SK-N-MC (cell line): Measurements from ENCODE around the gene AP2M1.

ENCODE experiments used
- EZH2 ChIP-seq: fragments of 200-600 bp; sonication (generic); IDR thresholded peaks from one replicate; pipeline ENCODE4 v1.6.1; 2017; ENCODE audit warnings: antibody characterized with exemption
- FOXP2 ChIP-seq: optimal IDR thresholded peaks from 2 replicates; pipeline ENCODE3; 2011; ENCODE audit warnings: mild to moderate bottlenecking, moderate library complexity; ENCODE audit not compliant: insufficient read depth; ENCODE audit errors: extremely low read length, control extremely low read depth
- POLR2AphosphoS5 ChIP-seq: IDR thresholded peaks from 2 replicates; pipeline ENCODE4 v1.6.1; 2012; ENCODE audit warnings: mild to moderate bottlenecking, low read depth, low read length, borderline replicate concordance

DNA sequence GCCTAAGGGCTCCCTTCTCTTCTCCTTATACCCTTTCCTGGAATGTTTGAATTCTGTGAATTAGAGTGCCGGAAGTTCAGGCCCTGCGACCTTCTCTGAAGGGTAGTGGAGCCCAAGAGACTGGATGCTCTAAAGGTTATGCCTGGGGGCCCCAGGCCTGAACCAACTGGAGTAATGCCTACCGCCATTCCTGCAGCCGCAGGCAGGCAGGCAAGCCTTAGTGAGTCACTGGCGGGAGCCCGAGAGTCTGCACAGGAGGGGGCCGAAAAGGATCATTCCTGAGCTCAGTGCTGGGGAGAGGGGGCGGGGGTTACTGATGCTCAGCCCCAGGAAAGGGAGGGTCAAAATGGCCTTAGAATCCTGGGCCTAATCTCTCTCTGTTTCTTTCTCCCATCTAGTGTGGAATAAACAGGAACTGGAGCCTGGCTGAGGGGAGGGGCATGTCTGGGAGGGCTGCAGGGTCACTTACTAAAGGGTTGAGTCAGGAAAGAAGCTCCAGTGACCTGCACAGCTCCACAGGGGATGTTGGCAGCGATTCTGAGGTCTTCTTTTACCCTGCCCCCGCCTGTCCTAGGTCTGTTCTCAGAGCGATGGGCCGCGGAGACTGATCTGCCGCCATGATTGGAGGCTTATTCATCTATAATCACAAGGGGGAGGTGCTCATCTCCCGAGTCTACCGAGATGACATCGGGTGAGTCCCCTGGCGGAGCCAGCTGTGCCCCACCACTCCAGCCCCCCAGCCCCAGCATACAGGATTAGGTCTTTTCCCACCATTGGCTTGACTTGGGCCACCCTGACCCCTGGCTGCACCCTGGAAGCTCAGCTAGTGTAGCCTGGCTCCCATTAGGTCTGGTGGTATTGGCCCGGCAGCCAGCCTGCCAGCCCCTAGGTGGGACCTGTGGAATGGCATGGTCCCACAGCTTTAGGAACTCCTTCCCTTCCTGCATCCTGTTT lies 2.0 kb downstream of the AP2M1 start:
- no peak for TF ChIP-seq EZH2
- TF ChIP-seq POLR2AphosphoS5 = peak; percentile 14; the same call in 1 of the 2 replicates
- no peak for TF ChIP-seq FOXP2
